HepG2 (cell line): ENCODE data around the gene RAB17. TPM values are rescaled to one million over a fixed set of nuclear protein-coding genes. Genes with fewer than 3 reads are reported as not detected.

Experiments
- ATAC-seq: fragments of 200-7000 bp; cut with Tn5 transposase; 3 replicates; pipeline ENCODE4 v1.9.1; 2020; ENCODE audit warnings: mild to moderate bottlenecking, moderate library complexity
- BruUV-seq: library from RNA; stranded (reverse); fragments of 400-500 nt; replicated peaks from 2 replicates; lab custom pipeline; 2021; lab: Mats Ljungman, UMichigan
- CTCF ChIA-PET: fragments of 300-600 bp; formaldehyde crosslinking; extraction: SDS; loops from one replicate; lab custom pipeline; 2021; ENCODE audit warnings: low total read pairs, inconsistent platforms, low intra/inter-chr PET ratio; lab: Yijun Ruan, JAX
- POLR2A ChIA-PET: fragments of 350-600 bp; sonication (Branson Sonifier 250); formaldehyde crosslinking; loops from one replicate; lab custom pipeline; 2020; ENCODE audit warnings: antibody characterized with exemption, inconsistent platforms; lab: Yijun Ruan, JAX
- DNase-seq: peaks from one replicate; pipeline ENCODE4 v3.0.0-alpha.2; 2015; ENCODE audit warnings: low spot score
- FAIRE-seq: peaks from 3 replicates; lab custom pipeline; 2011; peaks lifted over from hg19 to GRCh38; lab: Jason Lieb, UNC
- H2AFZ ChIP-seq: one replicate; pipeline ENCODE4 v1.6.1; 2011; ENCODE audit warnings: low read length, inconsistent platforms
- H3K27ac ChIP-seq: fragments of 300-600 bp; 3 replicates; pipeline ENCODE4 v1.8.0; 2011; ENCODE audit warnings: mixed run types, mild to moderate bottlenecking, mixed read lengths, low read length, inconsistent platforms; ENCODE audit not compliant: insufficient read depth; ENCODE audit errors: extremely low read length
- H3K27me3 ChIP-seq, 2 experiments: fragments of 200-600 bp in 1 of 2; 2 replicates in 1 of 2; 3 replicates in 1 of 2; pipeline versions ENCODE4 v1.6.0 to v1.8.0; 2011; ENCODE audit warnings: low read length in 2 of 2, mild to moderate bottlenecking in 2 of 2, moderate library complexity in 2 of 2, inconsistent platforms in 1 of 2; ENCODE audit not compliant: insufficient read depth in 2 of 2, control insufficient read depth in 1 of 2
- H3K36me3 ChIP-seq, 2 experiments: fragments of 200-600 bp in 1 of 2; replicated peaks in 1 of 2; 2 replicates in 1 of 2; 3 replicates in 1 of 2; pipeline versions ENCODE4 v1.5.1 to v1.8.0; 2011; ENCODE audit warnings: low read length in 2 of 2, inconsistent platforms in 1 of 2; ENCODE audit not compliant: insufficient read depth in 2 of 2, control insufficient read depth in 1 of 2
- H3K4me1 ChIP-seq: 2 replicates; pipeline ENCODE4 v1.5.1; 2012; ENCODE audit warnings: low read length, inconsistent platforms; ENCODE audit not compliant: insufficient read depth
- H3K4me2 ChIP-seq: 2 replicates; pipeline ENCODE4 v1.6.0; 2011; ENCODE audit warnings: low read depth, low read length, inconsistent platforms
- H3K4me3 ChIP-seq, 3 experiments: fragments of 200-600 bp in 1 of 3; sonication (generic), shearing (Covaris generic) in 1 of 3; replicated peaks in 1 of 3; 2 replicates each; pipeline ENCODE4 v1.5.1; 2011 to 2016; ENCODE audit warnings: low read length in 3 of 3, inconsistent platforms in 2 of 3, low read depth in 2 of 3, mild to moderate bottlenecking in 2 of 3, control low read depth in 1 of 3, mixed read lengths in 1 of 3; ENCODE audit not compliant: insufficient read depth in 1 of 3
- H3K79me2 ChIP-seq: one replicate; pipeline ENCODE4 v1.6.1; 2011; ENCODE audit warnings: low read length, inconsistent platforms; ENCODE audit not compliant: insufficient read depth
- H3K9ac ChIP-seq: 2 replicates; pipeline ENCODE4 v1.6.0; 2011; ENCODE audit warnings: mild to moderate bottlenecking, low read depth, low read length, inconsistent platforms; ENCODE audit not compliant: insufficient read depth
- H3K9me3 ChIP-seq: 2 replicates; pipeline ENCODE4 v1.5.1; 2012; ENCODE audit warnings: mild to moderate bottlenecking, low read length
- H4K20me1 ChIP-seq: 2 replicates; pipeline ENCODE4 v1.6.0; 2011; ENCODE audit warnings: inconsistent platforms, mild to moderate bottlenecking, low read length, moderate library complexity; ENCODE audit not compliant: insufficient read depth
- ELF3 ChIP-seq: IDR thresholded peaks from 2 replicates; pipeline ENCODE4 v1.6.1; 2016; ENCODE audit warnings: missing genetic modification reagents, missing compliant biosample characterization
- HNF1B ChIP-seq: sonication (generic); formaldehyde crosslinking; IDR thresholded peaks from 2 replicates; pipeline ENCODE4 v1.5.1; 2020; ENCODE audit warnings: mild to moderate bottlenecking, moderate library complexity, missing genetic modification reagents
- HOMEZ ChIP-seq: IDR thresholded peaks from 2 replicates; pipeline ENCODE4 v1.6.1; 2016; ENCODE audit warnings: low read depth
- MAFF ChIP-seq: IDR thresholded peaks from 2 replicates; pipeline ENCODE4 v1.6.1; 2011; ENCODE audit warnings: low read depth, low read length, improper control_type of control experiment
- MAFK ChIP-seq, 2 experiments: IDR thresholded peaks in 1 of 2; conservative IDR thresholded peaks in 1 of 2; 2 replicates each; pipeline ENCODE4 v1.6.1; 2011; ENCODE audit warnings: improper control_type of control experiment in 2 of 2, low read length in 2 of 2
- MAZ ChIP-seq, 2 experiments: sonication (generic) in 1 of 2; formaldehyde crosslinking in 1 of 2; IDR thresholded peaks; 2 replicates each; pipeline versions ENCODE4 v1.5.0 to v1.6.1; 2012 to 2020; ENCODE audit warnings: low read depth in 2 of 2, mild to moderate bottlenecking in 2 of 2, borderline replicate concordance in 1 of 2, improper control_type of control experiment in 1 of 2, low read length in 1 of 2, missing genetic modification reagents in 1 of 2, moderate library complexity in 1 of 2
- THAP9 ChIP-seq: sonication (generic); formaldehyde crosslinking; IDR thresholded peaks from 2 replicates; pipeline ENCODE4; 2020; ENCODE audit warnings: missing genetic modification reagents, mild to moderate bottlenecking, borderline replicate concordance
- ZBTB38 ChIP-seq: sonication (generic); formaldehyde crosslinking; IDR thresholded peaks from 2 replicates; pipeline ENCODE4 v1.5.1; 2020; ENCODE audit warnings: mild to moderate bottlenecking, missing genetic modification reagents
- ZNF567 ChIP-seq: sonication (generic); formaldehyde crosslinking; IDR thresholded peaks from 2 replicates; pipeline ENCODE4 v1.8.1; 2023; ENCODE audit warnings: mild to moderate bottlenecking, missing genetic modification reagents, borderline replicate concordance
- WGBS: methylation state at CpG from one replicate; pipeline ENCODE4 v1.1.6; 2017; ENCODE audit warnings: low lambda C conversion rate; 5-methylcytosine and 5-hydroxymethylcytosine counted together
- in situ Hi-C: cut with HindIII; loops from 2 replicates; pipeline ENCODE4 v1.10.0; 2017; ENCODE audit warnings: low pct_unique_long_range_greater_than_20kb; ENCODE audit not compliant: extremely low pct_ligation_motif_present
- intact Hi-C: fragments of 100-400 bp; cut with micrococcal nuclease; formaldehyde crosslinking; loops from one replicate; pipeline ENCODE4 v1.10.0; 2022; ENCODE audit not compliant: unreplicated experiment
- polyA plus RNA-seq, 8 experiments: library from polyadenylated mRNA; depleted of rRNA in 3 of 8; stranded (reverse) in 7 of 8; unstranded in 1 of 8; fragments of >200 nt; fragmentation: Illumina TruSeq in 4 of 8; extraction: Trizol in 4 of 8; gene quantifications; 2 replicates each; pipeline versions ENCODE4 v1.2.1 to v1.2.3, GENCODE V29; 2011 to 2016; ENCODE audit warnings: low read depth in 4 of 8, missing spikeins in 1 of 8, mixed read lengths in 1 of 8; ENCODE audit not compliant: insufficient read depth in 1 of 8
- total RNA-seq, 5 experiments: library from RNA; depleted of rRNA; stranded (reverse); fragments of >200 nt; fragmentation: Illumina TruSeq; extraction: Trizol; gene quantifications; 2 replicates each; pipeline ENCODE4 v1.2.3, GENCODE V29; 2016; ENCODE audit warnings: low read depth in 1 of 5

RAB17 gene
- total and polyA plus RNA-seq, 2 of the 13 experiments (the other 11 are each of a cell fraction or from before 2014, with no cell fraction given) = 68.0 to 124 TPM

- Histone ChIP-seq H3K9me3 (peaks cover 7% of the 10 kb centered on the region), H4K20me1 (no peaks in the 10 kb centered on the region), H3K36me3 (no peaks in the 10 kb centered on the region), H3K27ac (no peak overlapping the region), H3K4me2 (no peak overlapping the region), H3K9ac (no peak overlapping the region), H3K4me3 (no peak overlapping the region), H3K27me3 (peaks cover 3 to 52% of the 10 kb centered on the region in 2 experiments; a peak in 4 of 5 replicates), H2AFZ (no peak overlapping the region), H3K79me2 (no peaks in the 10 kb centered on the region), H3K4me1 (no peaks in the 10 kb centered on the region)
- WGBS = 28% methylated on average over 21 of the region's 22 CpGs
- FAIRE-seq (no peak), ATAC-seq (peak; percentile 29; the same call in 2 of the 3 replicates), DNase-seq (no peak)
- BruUV-seq = no TSS peak
- CTCF ChIA-PET = no interaction called here
- intact Hi-C loops (no loop called here), in situ Hi-C loops (no loop called here)
- POLR2A ChIA-PET = no interaction called here
- TF ChIP-seq MAFF (peak; percentile 61), MAFK (conservative IDR thresholded peaks at IDR 0.05 in 1 of 2, IDR thresholded peaks at IDR 0.05 in 1 of 2; ENCODE audit: low read length in 2 of 2) (peak; percentile 74 to 78), ELF3 (no peak)
Observed at GRCh38 chr2:237558961-237559641, 31.4 kb downstream of the RAB17 start.

GRCh38 chr2:237557633-237558015 is 32.9 kb downstream of the RAB17 start:
- in situ Hi-C loops (no loop called here), intact Hi-C loops (no loop called here)
- Histone ChIP-seq H3K4me1 (no peaks in the 10 kb centered on the region), H3K9ac (no peak overlapping the region), H3K4me2 (no peak overlapping the region), H2AFZ (no peak overlapping the region), H3K4me3 (no peak overlapping the region), H3K79me2 (no peaks in the 10 kb centered on the region), H3K27me3 (peaks cover 5 to 41% of the 10 kb centered on the region in 2 experiments; a peak in 3 of 5 replicates), H3K27ac (no peak overlapping the region), H3K36me3 (no peaks in the 10 kb centered on the region), H3K9me3 (peaks cover 7% of the 10 kb centered on the region), H4K20me1 (no peaks in the 10 kb centered on the region)
- POLR2A ChIA-PET = no interaction called here
- 19% methylated on average over 4 of the region's 4 CpGs for WGBS
- no peak for ATAC-seq
- BruUV-seq = no TSS peak
- DNase-seq = no peak
- CTCF ChIA-PET = no interaction called here
- no peak for FAIRE-seq
- no peak for TF ChIP-seq HOMEZ (CRISPR knock-in tag)
- no peak for TF ChIP-seq THAP9 (CRISPR knock-in tag)
- TF ChIP-seq ZBTB38 = no peak
- TF ChIP-seq HNF1B (CRISPR knock-in tag) = no peak
- TF ChIP-seq MAZ (IDR thresholded peaks at IDR 0.05; ENCODE audit: borderline replicate concordance, low read depth, low read length) = no peak
- no peak for TF ChIP-seq MAZ (CRISPR knock-in tag; IDR thresholded peaks at IDR 0.05; ENCODE audit: low read depth)
- TF ChIP-seq ZNF567 = no peak
